ENCODE data around the gene SMTNL2. TPM values are rescaled to one million over a fixed set of nuclear protein-coding genes. Genes with fewer than 3 reads are reported as not detected.

The SMTNL2 gene
- total RNA-seq, 1 experiment from 2014 or later = 39.3 TPM

GRCh38 chr17:4574448-4575045, 9.8 kb upstream of the SMTNL2 start:
- Mint-ChIP-seq H3K27me3 (ENCODE audit: insufficient read depth, unreplicated experiment) (no peaks in the 10 kb centered on the region), H3K27ac (ENCODE audit: unreplicated experiment) (no peak overlapping the region), H3K4me3 (ENCODE audit: unreplicated experiment) (no peak overlapping the region), H3K9me3 (ENCODE audit: unreplicated experiment) (no peaks in the 10 kb centered on the region), H3K4me1 (ENCODE audit: low read depth, unreplicated experiment) (no peaks in the 10 kb centered on the region), H3K36me3 (ENCODE audit: insufficient read depth, unreplicated experiment) (no peaks in the 10 kb centered on the region)
- no peak overlapping the region for H3K4me3 ChIP-seq (ENCODE audit: low read depth, low read length)
- no TSS peak for BruUV-seq (replicated peaks)
- POLR2A ChIA-PET = interaction anchor here (1.0 kb wide), 1 partner anchor 9 kb away, joined by 3 read pairs; the partner anchor contains the start of gene SMTNL2
- intact Hi-C loops (cut with micrococcal nuclease; ENCODE audit: unreplicated experiment) = no loop called here
- CTCF ChIA-PET = no interaction called here
- H3K36me3 ChIP-seq (ENCODE audit: control insufficient read depth, insufficient read depth, low read length) = no peaks in the 10 kb centered on the region
- H3K27me3 ChIP-seq (replicated peaks; ENCODE audit: control insufficient read depth, insufficient read depth, low read length) = no peaks in the 10 kb centered on the region
- peaks cover 8% of the 10 kb centered on the region for H3K4me1 ChIP-seq
- no peak for DNase-seq
- no peak for TF ChIP-seq CTCF (IDR thresholded peaks at IDR 0.05; ENCODE audit: insufficient read depth in 1 of 2, low read depth in 1 of 2, low read length in 1 of 2, severe bottlenecking in 1 of 2, unreplicated experiment in 1 of 2)
- H3K9me3 ChIP-seq = no peaks in the 10 kb centered on the region

- intact Hi-C loops (cut with micrococcal nuclease; ENCODE audit: unreplicated experiment) = no loop called here
- BruUV-seq (replicated peaks) = no TSS peak
- no peaks in the 10 kb centered on the region for H3K27me3 Mint-ChIP-seq (ENCODE audit: insufficient read depth, unreplicated experiment)
- H3K36me3 ChIP-seq (ENCODE audit: control insufficient read depth, insufficient read depth, low read length) = no peaks in the 10 kb centered on the region
- H3K27me3 ChIP-seq (replicated peaks; ENCODE audit: control insufficient read depth, insufficient read depth, low read length) = no peaks in the 10 kb centered on the region
- H3K9me3 Mint-ChIP-seq (ENCODE audit: unreplicated experiment) = no peaks in the 10 kb centered on the region
- H3K4me1 ChIP-seq = peaks cover 8% of the 10 kb centered on the region
- H3K4me3 Mint-ChIP-seq (ENCODE audit: unreplicated experiment) = no peak overlapping the region
- H3K36me3 Mint-ChIP-seq (ENCODE audit: insufficient read depth, unreplicated experiment) = no peaks in the 10 kb centered on the region
- no peak for TF ChIP-seq CTCF (IDR thresholded peaks at IDR 0.05; ENCODE audit: insufficient read depth in 1 of 2, low read depth in 1 of 2, low read length in 1 of 2, severe bottlenecking in 1 of 2, unreplicated experiment in 1 of 2)
- CTCF ChIA-PET = interaction anchor here (0.6 kb wide), 1 partner anchor 35 kb away, joined by 3 read pairs; no protein-coding TSS in a partner anchor
- no peaks in the 10 kb centered on the region for H3K4me1 Mint-ChIP-seq (ENCODE audit: low read depth, unreplicated experiment)
- H3K4me3 ChIP-seq (ENCODE audit: low read depth, low read length) = no peak overlapping the region
- H3K9me3 ChIP-seq = no peaks in the 10 kb centered on the region
- DNase-seq = no peak
- POLR2A ChIA-PET = no interaction called here
- H3K27ac Mint-ChIP-seq (ENCODE audit: unreplicated experiment) = peak overlapping the region; percentile 63
Observed at GRCh38 chr17:4576161-4576558, 8.2 kb upstream of the SMTNL2 start.

GRCh38 chr17:4576729-4577322, 7.5 kb upstream of the SMTNL2 start:
- intact Hi-C loops (cut with micrococcal nuclease; ENCODE audit: unreplicated experiment) = no loop called here
- CTCF ChIA-PET = interaction anchor here (0.6 kb wide), 1 partner anchor 34 kb away, joined by 3 read pairs; no protein-coding TSS in a partner anchor
- no peaks in the 10 kb centered on the region for H3K9me3 Mint-ChIP-seq (ENCODE audit: unreplicated experiment)
- H3K36me3 Mint-ChIP-seq (ENCODE audit: insufficient read depth, unreplicated experiment) = no peaks in the 10 kb centered on the region
- H3K27me3 Mint-ChIP-seq (ENCODE audit: insufficient read depth, unreplicated experiment) = no peaks in the 10 kb centered on the region
- no peaks in the 10 kb centered on the region for H3K9me3 ChIP-seq
- POLR2A ChIA-PET = no interaction called here
- no peak for DNase-seq
- no peak overlapping the region for H3K4me3 ChIP-seq (ENCODE audit: low read depth, low read length)
- H3K4me1 Mint-ChIP-seq (ENCODE audit: low read depth, unreplicated experiment) = no peaks in the 10 kb centered on the region
- H3K27ac Mint-ChIP-seq (ENCODE audit: unreplicated experiment) = no peak overlapping the region
- no peak for TF ChIP-seq CTCF (IDR thresholded peaks at IDR 0.05; ENCODE audit: insufficient read depth in 1 of 2, low read depth in 1 of 2, low read length in 1 of 2, severe bottlenecking in 1 of 2, unreplicated experiment in 1 of 2)
- H3K4me1 ChIP-seq = peaks cover 8% of the 10 kb centered on the region
- H3K27me3 ChIP-seq (replicated peaks; ENCODE audit: control insufficient read depth, insufficient read depth, low read length) = no peaks in the 10 kb centered on the region
- H3K36me3 ChIP-seq (ENCODE audit: control insufficient read depth, insufficient read depth, low read length) = no peaks in the 10 kb centered on the region
- BruUV-seq (replicated peaks) = no TSS peak
- H3K4me3 Mint-ChIP-seq (ENCODE audit: unreplicated experiment) = no peak overlapping the region
